GM23338 (cell line): Measurements from ENCODE around the gene FBP1. TPM values are rescaled to one million over a fixed set of nuclear protein-coding genes. Genes with fewer than 3 reads are reported as not detected.

Experiments
- ATAC-seq: fragments of 200-7000 bp; cut with Tn5 transposase; 3 replicates; pipeline ENCODE4 v1.9.1; 2020
- DNase-seq: peaks from one replicate; pipeline ENCODE4 v3.0.0-alpha.2; 2015; ENCODE audit warnings: low spot score
- H2AFZ ChIP-seq: fragments of 200-600 bp; sonication (generic); 2 replicates; pipeline ENCODE4 v1.8.0; 2016; ENCODE audit warnings: antibody characterized with exemption, mild to moderate bottlenecking, moderate library complexity
- H3F3A ChIP-seq: fragments of 200-600 bp; sonication (generic); replicated peaks from 2 replicates; pipeline ENCODE4 v1.8.0; 2017; ENCODE audit warnings: antibody characterized with exemption, mixed run types, low read depth
- H3K27ac ChIP-seq: fragments of 200-600 bp; sonication (generic); 2 replicates; pipeline ENCODE4 v1.6.1; 2016; ENCODE audit warnings: low read depth
- H3K27me3 ChIP-seq: fragments of 200-600 bp; sonication (generic); 2 replicates; pipeline ENCODE4 v1.8.0; 2016; ENCODE audit warnings: mild to moderate bottlenecking, mixed run types, moderate library complexity; ENCODE audit not compliant: insufficient read depth
- H3K36me3 ChIP-seq: fragments of 200-600 bp; sonication (generic); 2 replicates; pipeline ENCODE4 v1.8.0; 2016; ENCODE audit warnings: mild to moderate bottlenecking; ENCODE audit not compliant: insufficient read depth
- H3K4me1 ChIP-seq: fragments of 200-600 bp; sonication (generic); 2 replicates; pipeline ENCODE4 v1.8.0; 2016; ENCODE audit warnings: mild to moderate bottlenecking, moderate library complexity; ENCODE audit not compliant: insufficient read depth
- H3K4me2 ChIP-seq: fragments of 200-600 bp; sonication (generic); 2 replicates; pipeline ENCODE4 v1.7.1; 2017; ENCODE audit warnings: mixed run types
- H3K4me3 ChIP-seq: fragments of 200-600 bp; sonication (generic); 2 replicates; pipeline ENCODE4 v1.6.1; 2016; ENCODE audit warnings: mixed run types
- H3K79me2 ChIP-seq: fragments of 200-600 bp; sonication (generic); replicated peaks from 2 replicates; pipeline ENCODE4 v1.8.0; 2017; ENCODE audit warnings: mild to moderate bottlenecking; ENCODE audit not compliant: insufficient read depth
- H3K9me2 ChIP-seq: fragments of 200-600 bp; sonication (generic); 2 replicates; pipeline ENCODE4 v1.8.0; 2017; ENCODE audit not compliant: insufficient read depth
- H4K20me1 ChIP-seq: fragments of 200-600 bp; sonication (generic); replicated peaks from 2 replicates; pipeline ENCODE4 v1.8.0; 2017; ENCODE audit warnings: mild to moderate bottlenecking; ENCODE audit not compliant: insufficient read depth
- H3K27ac Mint-ChIP-seq: 2 replicates; pipeline ENCODE4 v1.8.0; 2020; ENCODE audit warnings: inconsistent platforms, mild to moderate bottlenecking, moderate library complexity, mixed read lengths
- H3K27me3 Mint-ChIP-seq: 3 replicates; pipeline ENCODE4 v1.8.0; 2022; ENCODE audit warnings: low read depth, mild to moderate bottlenecking, moderate library complexity, mixed read lengths, inconsistent platforms; ENCODE audit not compliant: insufficient read depth, poor library complexity
- H3K36me3 Mint-ChIP-seq: 3 replicates; pipeline ENCODE4 v1.8.0; 2021; ENCODE audit warnings: low read depth, mild to moderate bottlenecking, inconsistent platforms, moderate library complexity, mixed read lengths
- H3K4me1 Mint-ChIP-seq: 3 replicates; pipeline ENCODE4 v1.8.0; 2020; ENCODE audit warnings: mild to moderate bottlenecking, inconsistent platforms, mixed read lengths
- H3K4me3 Mint-ChIP-seq: 3 replicates; pipeline ENCODE4 v1.8.0; 2021; ENCODE audit warnings: moderate library complexity, mild to moderate bottlenecking, inconsistent platforms, mixed read lengths
- H3K9me3 Mint-ChIP-seq: 3 replicates; pipeline ENCODE4 v1.8.0; 2020; ENCODE audit warnings: moderate library complexity, mild to moderate bottlenecking, inconsistent platforms, mixed read lengths
- CREB1 ChIP-seq: fragments of 250-450 bp; sonication (Bioruptor Pico); IDR thresholded peaks from 2 replicates; pipeline ENCODE4 v1.5.0; 2020; ENCODE audit warnings: low read depth, mild to moderate bottlenecking, moderate library complexity
- CTCF ChIP-seq, 2 experiments: fragments of 200-600 bp in 1 of 2; sonication (generic) in 1 of 2; conservative IDR thresholded peaks; 2 replicates each; pipeline versions ENCODE4 v1.5.1 to v1.6.1; 2016 to 2017; ENCODE audit warnings: antibody characterized with exemption in 2 of 2, low read depth in 2 of 2, mild to moderate bottlenecking in 2 of 2, moderate library complexity in 1 of 2
- EZH2 ChIP-seq: fragments of 200-600 bp; sonication (generic); IDR thresholded peaks from one replicate; pipeline ENCODE4 v1.8.0; 2017; ENCODE audit warnings: antibody characterized with exemption, mild to moderate bottlenecking, low read depth; ENCODE audit not compliant: unreplicated experiment
- EZH2phosphoT487 ChIP-seq: fragments of 200-600 bp; sonication (generic); IDR thresholded peaks from one replicate; pipeline ENCODE4 v1.8.1; 2018; ENCODE audit warnings: antibody characterized with exemption; ENCODE audit not compliant: unreplicated experiment
- JUNB ChIP-seq: IDR thresholded peaks from one replicate; pipeline ENCODE4 v1.6.1; 2016; ENCODE audit warnings: antibody characterized with exemption; ENCODE audit not compliant: unreplicated experiment
- NANOG ChIP-seq: IDR thresholded peaks from 2 replicates; pipeline ENCODE4 v1.6.1; 2016; ENCODE audit warnings: antibody characterized with exemption, borderline replicate concordance
- POLR2AphosphoS5 ChIP-seq: IDR thresholded peaks from 2 replicates; pipeline ENCODE4 v1.6.1; 2016; ENCODE audit warnings: antibody characterized with exemption, low read depth
- REST ChIP-seq: IDR thresholded peaks from one replicate; pipeline ENCODE4 v1.6.1; 2018; ENCODE audit warnings: antibody characterized with exemption; ENCODE audit not compliant: unreplicated experiment
- STAT1 ChIP-seq: IDR thresholded peaks from one replicate; pipeline ENCODE4 v1.6.1; 2016; ENCODE audit warnings: antibody characterized with exemption; ENCODE audit not compliant: unreplicated experiment
- ZNF114 ChIP-seq: fragments of 250-450 bp; sonication (Bioruptor Pico); IDR thresholded peaks from 2 replicates; pipeline ENCODE4 v1.5.0; 2020; ENCODE audit warnings: mild to moderate bottlenecking, moderate library complexity
- ZNF331 ChIP-seq: fragments of 250-450 bp; sonication (Bioruptor Pico); IDR thresholded peaks from 2 replicates; pipeline ENCODE4 v1.5.0; 2020; ENCODE audit warnings: low read depth, mild to moderate bottlenecking, moderate library complexity
- polyA plus RNA-seq: library from polyadenylated mRNA; unstranded; fragments of >200 nt; fragmentation: Nextera tagmentation; extraction: Ambion mirVana; gene quantifications from 2 replicates; pipeline ENCODE4 v1.2.1, GENCODE V29; 2016
- total RNA-seq: library from RNA; depleted of rRNA; stranded (reverse); fragments of >200 nt; shearing (Covaris generic); gene quantifications from 2 replicates; pipeline ENCODE4 v1.2.3, GENCODE V29; 2014
- TF ChIP-seq, protein P1 (sequence below): IDR thresholded peaks from 2 replicates; pipeline ENCODE4 v1.6.1; 2016; ENCODE audit warnings: antibody characterized with exemption
- TF ChIP-seq, protein P2 (sequence below): fragments of 250-450 bp; sonication (Bioruptor Pico); IDR thresholded peaks from 2 replicates; pipeline ENCODE4 v1.5.0; 2020; ENCODE audit warnings: mild to moderate bottlenecking, moderate library complexity

Gene FBP1
- total and polyA plus RNA-seq, 2 experiments from 2014 or later: 3.0 to 3.3 TPM

DNA sequence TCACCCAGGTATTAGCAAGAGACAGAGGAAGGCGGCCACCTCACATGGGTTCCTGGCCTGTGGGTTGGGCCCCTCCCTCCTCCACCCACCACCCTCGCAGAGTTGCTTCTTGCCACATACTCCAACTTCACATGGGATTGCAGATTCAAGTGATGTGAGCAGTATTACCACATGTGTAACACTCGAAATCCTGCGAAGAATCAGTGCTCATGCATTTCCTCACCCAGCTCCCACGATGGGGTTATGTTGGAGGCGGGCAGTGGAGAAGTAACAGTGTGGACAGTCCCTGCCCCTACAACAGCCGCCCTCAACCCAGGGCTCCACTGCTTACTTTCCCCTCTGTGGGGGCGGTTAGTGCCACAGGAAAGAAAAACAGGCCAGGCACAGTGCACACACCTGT, 3.9 kb upstream of the FBP1 start:
- Mint-ChIP-seq H3K36me3 (no peaks in the 10 kb centered on the region; the same call in 2 of the 3 replicates), H3K27me3 (peaks cover 45% of the 10 kb centered on the region), H3K4me1 (peaks cover 20% of the 10 kb centered on the region), H3K27ac (no peak overlapping the region), H3K9me3 (peaks cover 3% of the 10 kb centered on the region; the same call in 2 of the 3 replicates), H3K4me3 (no peak overlapping the region)
- H2AFZ ChIP-seq: no peak overlapping the region
- H3K4me2 ChIP-seq: no peak overlapping the region
- no peaks in the 10 kb centered on the region; the same call in 1 of the 2 replicates for H4K20me1 ChIP-seq
- ATAC-seq (no peak), DNase-seq (no peak)
- H3K36me3 ChIP-seq: no peaks in the 10 kb centered on the region
- H3K79me2 ChIP-seq: no peaks in the 10 kb centered on the region
- peaks cover 4% of the 10 kb centered on the region for H3K4me1 ChIP-seq
- no peak overlapping the region for H3K27ac ChIP-seq
- TF ChIP-seq STAT1 (no peak), EZH2phosphoT487 (no peak), CTCF (conservative IDR thresholded peaks at IDR 0.05; ENCODE audit: low read depth in 2 of 2) (no peak), EZH2 (no peak), NANOG (no peak), JUNB (no peak), POLR2AphosphoS5 (no peak), ZNF114 (CRISPR knock-in tag) (no peak), REST (no peak), CREB1 (CRISPR knock-in tag) (no peak), ZNF331 (CRISPR knock-in tag) (no peak)
- TF ChIP-seq, protein P1, sequence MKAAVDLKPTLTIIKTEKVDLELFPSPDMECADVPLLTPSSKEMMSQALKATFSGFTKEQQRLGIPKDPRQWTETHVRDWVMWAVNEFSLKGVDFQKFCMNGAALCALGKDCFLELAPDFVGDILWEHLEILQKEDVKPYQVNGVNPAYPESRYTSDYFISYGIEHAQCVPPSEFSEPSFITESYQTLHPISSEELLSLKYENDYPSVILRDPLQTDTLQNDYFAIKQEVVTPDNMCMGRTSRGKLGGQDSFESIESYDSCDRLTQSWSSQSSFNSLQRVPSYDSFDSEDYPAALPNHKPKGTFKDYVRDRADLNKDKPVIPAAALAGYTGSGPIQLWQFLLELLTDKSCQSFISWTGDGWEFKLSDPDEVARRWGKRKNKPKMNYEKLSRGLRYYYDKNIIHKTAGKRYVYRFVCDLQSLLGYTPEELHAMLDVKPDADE: no peak
- TF ChIP-seq, protein P2, sequence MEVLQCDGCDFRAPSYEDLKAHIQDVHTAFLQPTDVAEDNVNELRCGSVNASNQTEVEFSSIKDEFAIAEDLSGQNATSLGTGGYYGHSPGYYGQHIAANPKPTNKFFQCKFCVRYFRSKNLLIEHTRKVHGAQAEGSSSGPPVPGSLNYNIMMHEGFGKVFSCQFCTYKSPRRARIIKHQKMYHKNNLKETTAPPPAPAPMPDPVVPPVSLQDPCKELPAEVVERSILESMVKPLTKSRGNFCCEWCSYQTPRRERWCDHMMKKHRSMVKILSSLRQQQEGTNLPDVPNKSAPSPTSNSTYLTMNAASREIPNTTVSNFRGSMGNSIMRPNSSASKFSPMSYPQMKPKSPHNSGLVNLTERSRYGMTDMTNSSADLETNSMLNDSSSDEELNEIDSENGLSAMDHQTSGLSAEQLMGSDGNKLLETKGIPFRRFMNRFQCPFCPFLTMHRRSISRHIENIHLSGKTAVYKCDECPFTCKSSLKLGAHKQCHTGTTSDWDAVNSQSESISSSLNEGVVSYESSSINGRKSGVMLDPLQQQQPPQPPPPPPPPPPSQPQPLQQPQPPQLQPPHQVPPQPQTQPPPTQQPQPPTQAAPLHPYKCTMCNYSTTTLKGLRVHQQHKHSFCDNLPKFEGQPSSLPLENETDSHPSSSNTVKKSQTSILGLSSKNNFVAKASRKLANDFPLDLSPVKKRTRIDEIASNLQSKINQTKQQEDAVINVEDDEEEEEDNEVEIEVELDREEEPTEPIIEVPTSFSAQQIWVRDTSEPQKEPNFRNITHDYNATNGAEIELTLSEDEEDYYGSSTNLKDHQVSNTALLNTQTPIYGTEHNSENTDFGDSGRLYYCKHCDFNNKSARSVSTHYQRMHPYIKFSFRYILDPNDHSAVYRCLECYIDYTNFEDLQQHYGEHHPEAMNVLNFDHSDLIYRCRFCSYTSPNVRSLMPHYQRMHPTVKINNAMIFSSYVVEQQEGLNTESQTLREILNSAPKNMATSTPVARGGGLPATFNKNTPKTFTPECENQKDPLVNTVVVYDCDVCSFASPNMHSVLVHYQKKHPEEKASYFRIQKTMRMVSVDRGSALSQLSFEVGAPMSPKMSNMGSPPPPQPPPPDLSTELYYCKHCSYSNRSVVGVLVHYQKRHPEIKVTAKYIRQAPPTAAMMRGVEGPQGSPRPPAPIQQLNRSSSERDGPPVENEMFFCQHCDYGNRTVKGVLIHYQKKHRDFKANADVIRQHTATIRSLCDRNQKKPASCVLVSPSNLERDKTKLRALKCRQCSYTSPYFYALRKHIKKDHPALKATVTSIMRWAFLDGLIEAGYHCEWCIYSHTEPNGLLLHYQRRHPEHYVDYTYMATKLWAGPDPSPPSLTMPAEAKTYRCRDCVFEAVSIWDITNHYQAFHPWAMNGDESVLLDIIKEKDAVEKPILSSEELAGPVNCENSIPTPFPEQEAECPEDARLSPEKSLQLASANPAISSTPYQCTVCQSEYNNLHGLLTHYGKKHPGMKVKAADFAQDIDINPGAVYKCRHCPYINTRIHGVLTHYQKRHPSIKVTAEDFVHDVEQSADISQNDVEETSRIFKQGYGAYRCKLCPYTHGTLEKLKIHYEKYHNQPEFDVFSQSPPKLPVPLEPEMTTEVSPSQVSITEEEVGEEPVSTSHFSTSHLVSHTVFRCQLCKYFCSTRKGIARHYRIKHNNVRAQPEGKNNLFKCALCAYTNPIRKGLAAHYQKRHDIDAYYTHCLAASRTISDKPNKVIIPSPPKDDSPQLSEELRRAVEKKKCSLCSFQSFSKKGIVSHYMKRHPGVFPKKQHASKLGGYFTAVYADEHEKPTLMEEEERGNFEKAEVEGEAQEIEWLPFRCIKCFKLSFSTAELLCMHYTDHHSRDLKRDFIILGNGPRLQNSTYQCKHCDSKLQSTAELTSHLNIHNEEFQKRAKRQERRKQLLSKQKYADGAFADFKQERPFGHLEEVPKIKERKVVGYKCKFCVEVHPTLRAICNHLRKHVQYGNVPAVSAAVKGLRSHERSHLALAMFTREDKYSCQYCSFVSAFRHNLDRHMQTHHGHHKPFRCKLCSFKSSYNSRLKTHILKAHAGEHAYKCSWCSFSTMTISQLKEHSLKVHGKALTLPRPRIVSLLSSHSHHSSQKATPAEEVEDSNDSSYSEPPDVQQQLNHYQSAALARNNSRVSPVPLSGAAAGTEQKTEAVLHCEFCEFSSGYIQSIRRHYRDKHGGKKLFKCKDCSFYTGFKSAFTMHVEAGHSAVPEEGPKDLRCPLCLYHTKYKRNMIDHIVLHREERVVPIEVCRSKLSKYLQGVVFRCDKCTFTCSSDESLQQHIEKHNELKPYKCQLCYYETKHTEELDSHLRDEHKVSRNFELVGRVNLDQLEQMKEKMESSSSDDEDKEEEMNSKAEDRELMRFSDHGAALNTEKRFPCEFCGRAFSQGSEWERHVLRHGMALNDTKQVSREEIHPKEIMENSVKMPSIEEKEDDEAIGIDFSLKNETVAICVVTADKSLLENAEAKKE (CRISPR knock-in tag): no peak
- H3F3A ChIP-seq: no peaks in the 10 kb centered on the region
- no peak overlapping the region for H3K4me3 ChIP-seq
- peaks cover 44% of the 10 kb centered on the region for H3K27me3 ChIP-seq
- no peaks in the 10 kb centered on the region for H3K9me2 ChIP-seq
